ENCODE data around the gene PCDHGA5.

DNA sequence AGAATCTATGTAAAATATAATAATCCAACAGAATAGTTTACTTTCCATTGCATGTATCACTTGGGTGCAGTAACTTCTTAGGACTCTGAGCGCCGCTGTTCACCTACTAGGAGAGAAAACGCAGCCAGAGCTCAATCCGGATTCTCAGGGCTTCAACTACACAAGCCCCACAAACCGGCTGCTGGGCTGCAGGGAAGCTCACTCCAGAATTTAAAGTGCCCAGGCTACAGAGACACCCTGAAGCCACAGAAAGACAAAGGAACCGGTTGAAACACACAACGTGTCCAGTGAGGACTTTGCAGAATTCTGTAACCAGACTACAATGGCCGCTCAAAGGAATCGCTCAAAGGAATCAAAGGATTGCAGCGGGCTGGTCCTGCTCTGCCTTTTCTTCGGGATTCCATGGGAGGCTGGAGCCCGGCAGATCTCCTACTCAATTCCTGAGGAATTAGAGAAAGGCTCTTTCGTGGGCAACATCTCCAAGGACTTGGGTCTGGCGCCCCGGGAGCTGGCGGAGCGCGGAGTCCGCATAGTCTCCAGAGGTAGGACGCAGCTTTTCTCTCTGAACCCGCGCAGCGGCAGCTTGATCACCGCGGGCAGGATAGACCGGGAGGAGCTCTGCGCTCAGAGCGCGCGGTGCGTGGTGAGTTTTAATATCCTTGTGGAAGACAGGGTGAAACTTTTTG, 49.0 kb downstream of the PCDHGA5 start, which contains the start of gene PCDHGA10:
- TF ChIP-seq POLR2A (IDR thresholded peaks at IDR 0.05; ENCODE audit: low read length) (no peak), GATA1 (IDR thresholded peaks at IDR 0.05; ENCODE audit: low read depth, low read length) (no peak)
